Ascending aorta (tissue), 2 donors: ENCODE data around the gene CLEC3B. TPM values are rescaled to one million over a fixed set of nuclear protein-coding genes. Genes with fewer than 3 reads are reported as not detected.

Source experiments
- DNase-seq, 2 donors: peaks; one replicate each; pipeline ENCODE4 v3.0.0-alpha.2; 2019; ENCODE audit warnings: low spot score in 2 of 2
- H3K27ac ChIP-seq, 2 donors: fragments of 200-600 bp; sonication (generic); one replicate each; pipeline ENCODE4 v1.5.1; 2016 to 2017; ENCODE audit warnings: mild to moderate bottlenecking in 1 of 2
- H3K27me3 ChIP-seq: fragments of 200-600 bp; sonication (generic); one replicate; pipeline ENCODE4 v1.5.1; 2017
- H3K36me3 ChIP-seq, 2 donors: fragments of 200-600 bp; sonication (generic); one replicate each; pipeline ENCODE4 v1.5.1; 2016
- H3K4me1 ChIP-seq, 2 donors: fragments of 200-600 bp; sonication (generic); one replicate each; pipeline ENCODE4 v1.5.1; 2016 to 2017; ENCODE audit warnings: mild to moderate bottlenecking in 1 of 2
- H3K4me3 ChIP-seq, 2 donors: fragments of 200-600 bp; sonication (generic); one replicate each; pipeline ENCODE4 v1.5.1; 2016 to 2017; ENCODE audit warnings: mild to moderate bottlenecking in 1 of 2
- H3K9me3 ChIP-seq, 2 donors: fragments of 200-600 bp; sonication (generic); one replicate each; pipeline ENCODE4 v1.5.1; 2016
- CTCF ChIP-seq, 3 experiments: fragments of 200-600 bp in 2 of 3; fragments of 450-650 bp in 1 of 3; sonication (generic) in 2 of 3; IDR thresholded peaks; one replicate each; pipeline ENCODE4 v1.5.1; 2016 to 2019; ENCODE audit warnings: antibody characterized with exemption in 3 of 3, mild to moderate bottlenecking in 1 of 3, moderate library complexity in 1 of 3
- intact Hi-C: fragments of 100-400 bp; cut with DNase I; formaldehyde crosslinking; loops from one replicate; pipeline ENCODE4 v1.15.1; 2023
- total RNA-seq: library from RNA; depleted of rRNA; stranded (reverse); fragments of >200 nt; gene quantifications from one replicate; pipeline ENCODE4 v1.1.0, GENCODE V29; 2016

Gene CLEC3B
- total RNA-seq, 1 donor from 2014 or later, result 130 TPM

DNA sequence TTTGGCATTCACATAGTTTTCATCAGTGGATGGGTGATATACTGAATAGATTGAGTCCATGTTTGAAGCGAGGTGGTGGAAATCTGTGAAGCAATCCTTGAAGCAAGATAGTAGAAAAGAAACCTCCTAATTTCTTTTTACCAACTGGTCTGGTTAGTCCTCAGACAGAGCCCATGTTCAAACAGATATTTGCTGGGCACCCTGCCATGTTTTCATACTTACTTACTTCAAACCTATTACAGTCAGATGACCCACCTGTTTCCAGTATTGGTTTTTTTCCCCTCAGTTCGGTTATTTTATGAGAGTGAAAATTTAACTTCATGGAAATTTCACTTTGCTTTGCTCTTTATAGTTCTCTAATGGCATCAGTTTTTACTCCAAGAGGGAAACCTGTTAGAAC is 26.3 kb upstream of the CLEC3B start:
- no peak overlapping the region for H3K27ac ChIP-seq
- peaks cover 0 to 6% of the 10 kb centered on the region in 2 donors for H3K4me1 ChIP-seq
- H3K36me3 ChIP-seq, result peaks cover 31 to 72% of the 10 kb centered on the region in 2 donors
- H3K27me3 ChIP-seq, result no peaks in the 10 kb centered on the region
- no peak for TF ChIP-seq CTCF (IDR thresholded peaks at IDR 0.05)
- H3K9me3 ChIP-seq, result no peaks in the 10 kb centered on the region
- intact Hi-C loops, result no loop called here
- H3K4me3 ChIP-seq, result no peak overlapping the region
- DNase-seq, result no peak

DNA sequence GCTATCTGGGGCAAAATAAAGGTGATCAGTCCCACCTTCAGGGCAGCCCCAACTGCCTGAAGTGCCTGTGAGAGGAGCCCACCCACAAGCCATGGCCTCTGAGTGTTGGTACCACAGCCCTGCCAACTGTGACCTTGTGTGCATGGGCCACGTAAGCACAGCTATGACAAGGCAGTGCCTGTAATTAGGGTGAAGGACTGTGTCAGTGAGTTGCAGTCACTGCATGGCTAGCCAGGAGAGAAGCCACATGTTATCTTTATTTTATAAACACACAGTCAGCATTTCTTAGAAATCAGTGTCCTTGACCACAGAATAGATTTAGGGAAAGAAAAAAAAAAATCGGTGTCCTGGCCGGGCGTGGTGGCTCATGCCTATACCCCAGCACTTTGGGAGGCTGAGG is 25.3 kb upstream of the CLEC3B start:
- intact Hi-C loops, result no loop called here
- no peak overlapping the region for H3K4me3 ChIP-seq
- no peak overlapping the region for H3K27ac ChIP-seq
- no peak for TF ChIP-seq CTCF (IDR thresholded peaks at IDR 0.05)
- H3K9me3 ChIP-seq, result no peaks in the 10 kb centered on the region
- H3K27me3 ChIP-seq, result no peaks in the 10 kb centered on the region
- peaks cover 31 to 81% of the 10 kb centered on the region in 2 donors for H3K36me3 ChIP-seq
- no peak for DNase-seq
- H3K4me1 ChIP-seq, result no peaks in the 10 kb centered on the region

- Histone ChIP-seq H3K36me3 (peaks cover 31 to 79% of the 10 kb centered on the region in 2 donors), H3K27me3 (no peaks in the 10 kb centered on the region), H3K9me3 (no peaks in the 10 kb centered on the region), H3K4me3 (no peak overlapping the region), H3K4me1 (no peaks in the 10 kb centered on the region), H3K27ac (no peak overlapping the region)
- intact Hi-C loops, result no loop called here
- TF ChIP-seq CTCF (IDR thresholded peaks at IDR 0.05), result no peak
- DNase-seq, result no peak
These were observed 24.4 kb upstream of the CLEC3B start for GRCh38 chr3:45001738-45002137.

GRCh38 chr3:45002139-45002660 is 23.9 kb upstream of the CLEC3B start:
- Histone ChIP-seq H3K4me3 (no peak overlapping the region), H3K27me3 (no peaks in the 10 kb centered on the region), H3K36me3 (peaks cover 26 to 79% of the 10 kb centered on the region in 2 donors), H3K27ac (no peak overlapping the region), H3K9me3 (no peaks in the 10 kb centered on the region), H3K4me1 (no peaks in the 10 kb centered on the region)
- TF ChIP-seq CTCF (IDR thresholded peaks at IDR 0.05), result no peak
- intact Hi-C loops, result no loop called here
- no peak for DNase-seq

DNA sequence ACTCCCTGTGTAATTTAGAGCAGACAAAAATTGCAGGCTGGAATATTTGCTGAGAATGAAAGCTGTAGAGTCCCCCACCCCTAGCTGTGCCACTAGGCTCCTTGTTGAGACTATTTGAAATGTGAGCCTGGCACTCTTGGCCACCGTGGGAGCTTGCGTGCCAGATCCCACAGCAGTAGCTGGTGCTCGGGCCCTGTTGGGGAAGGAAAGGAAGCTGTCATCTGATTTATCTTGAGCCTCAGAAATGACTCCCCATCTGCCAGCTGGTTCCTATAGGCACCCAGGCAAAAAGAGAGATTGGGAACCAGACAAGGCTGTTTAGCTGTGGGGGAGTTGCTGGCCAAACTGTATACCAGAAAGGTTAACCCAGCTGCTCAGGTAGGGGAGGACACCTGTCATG is 23.4 kb upstream of the CLEC3B start:
- Histone ChIP-seq H3K27ac (no peak overlapping the region), H3K4me1 (no peaks in the 10 kb centered on the region), H3K9me3 (no peaks in the 10 kb centered on the region), H3K4me3 (no peak overlapping the region), H3K27me3 (no peaks in the 10 kb centered on the region), H3K36me3 (peaks cover 21 to 79% of the 10 kb centered on the region in 2 donors)
- TF ChIP-seq CTCF (IDR thresholded peaks at IDR 0.05), result no peak
- intact Hi-C loops, result no loop called here
- DNase-seq, result no peak

- Histone ChIP-seq H3K27me3 (no peaks in the 10 kb centered on the region), H3K36me3 (peaks cover 14 to 78% of the 10 kb centered on the region in 2 donors), H3K4me3 (no peak overlapping the region), H3K4me1 (no peaks in the 10 kb centered on the region), H3K27ac (no peak overlapping the region), H3K9me3 (no peaks in the 10 kb centered on the region)
- TF ChIP-seq CTCF (IDR thresholded peaks at IDR 0.05), result no peak
- no peak for DNase-seq
- intact Hi-C loops, result no loop called here
These were observed 22.7 kb upstream of the CLEC3B start for GRCh38 chr3:45003406-45003805.
